HT-29 (cell line): ENCODE data around the gene MLLT6. TPM values are rescaled to one million over a fixed set of nuclear protein-coding genes. Genes with fewer than 3 reads are reported as not detected.

ENCODE experiments used
- DNase-seq: peaks from one replicate; pipeline ENCODE4 v3.0.0-alpha.2; 2015; ENCODE audit warnings: low spot score
- small RNA-seq: library from RNA; depleted of rRNA; stranded (forward); fragments of <200 nt; gene quantifications from one replicate; pipeline ENCODE3, GENCODE V24; 2014
- total RNA-seq: library from RNA; depleted of rRNA; stranded (reverse); fragments of >200 nt; shearing (Covaris generic); gene quantifications from 2 replicates; pipeline ENCODE4 v1.2.3, GENCODE V29; 2014; rRNA removed

MLLT6 gene
- total RNA-seq, 1 experiment from 2014 or later, result 252 TPM

GRCh38 chr17:38762231-38762630, 57.2 kb downstream of the MLLT6 start:
- DNase-seq, result no peak

GRCh38 chr17:38766341-38766740, 61.3 kb downstream of the MLLT6 start:
- no peak for DNase-seq

GRCh38 chr17:38768417-38768816, 63.3 kb downstream of the MLLT6 start:
- DNase-seq, result no peak

GRCh38 chr17:38773258-38773657, 68.2 kb downstream of the MLLT6 start:
- DNase-seq, result no peak

GRCh38 chr17:38777641-38778250, 72.7 kb downstream of the MLLT6 start:
- DNase-seq, result no peak

Small RNAs within 50 kb of the gene (small RNA-seq; reads per million reads assigned to genes)
- gene MIR4726, result not detected
- not detected for gene MIR4734
- gene RNA5SP440, result 7.0 reads per million, percentile 85 among the genes with 10 or more reads in this experiment
- gene RNU6-866P, result not detected

Other genes starting within 250 kb of the MLLT6 start
- 4.9 and 6.0 TPM in 2 replicates for gene SRCIN1, start 99.3 kb upstream of the MLLT6 start, total RNA-seq
- gene EPOP, start 30.3 kb upstream of the MLLT6 start, total RNA-seq, result 11.1 and 13.9 TPM in 2 replicates
- 54.0 and 100 TPM in 2 replicates for gene CISD3, start 25.1 kb downstream of the MLLT6 start, total RNA-seq
- 8.7 and 18.9 TPM in 2 replicates for gene PCGF2, start 43.1 kb downstream of the MLLT6 start, total RNA-seq
- gene PSMB3, start 47.5 kb downstream of the MLLT6 start, total RNA-seq, result 828 and 837 TPM in 2 replicates
- 39.6 and 62.1 TPM in 2 replicates for gene PIP4K2B, start 94.3 kb downstream of the MLLT6 start, total RNA-seq
- gene CWC25, start 120.0 kb downstream of the MLLT6 start, total RNA-seq, result 28.7 and 33.9 TPM in 2 replicates
- gene RPL23, start 148.4 kb downstream of the MLLT6 start, total RNA-seq, result 2,011 and 2,221 TPM in 2 replicates
- 266 and 279 TPM in 2 replicates for gene LASP1, start 164.8 kb downstream of the MLLT6 start, total RNA-seq